NCI-H82 (cell line): ENCODE data around the gene HSF2.

Source experiments
- DNase-seq: peaks from one replicate; lab custom pipeline; 2025; lab: John Stamatoyannopoulos, UW

Gene HSF2

GRCh38 chr6:122399348-122400120, at the start of gene HSF2:
Gene HSF2 (plus strand): TSS chr6:122399652. CDS start chr6:122399738, 86 bp downstream.
- peak; percentile 99 for DNase-seq

- no peak for DNase-seq
These were observed 46.3 kb upstream of the HSF2 start for GRCh38 chr6:122352981-122353664.

- DNase-seq: no peak
These were observed 38.6 kb upstream of the HSF2 start for GRCh38 chr6:122360809-122361208.

- peak; percentile 16 for DNase-seq
These were observed 38.0 kb upstream of the HSF2 start for GRCh38 chr6:122361314-122361979.

DNA sequence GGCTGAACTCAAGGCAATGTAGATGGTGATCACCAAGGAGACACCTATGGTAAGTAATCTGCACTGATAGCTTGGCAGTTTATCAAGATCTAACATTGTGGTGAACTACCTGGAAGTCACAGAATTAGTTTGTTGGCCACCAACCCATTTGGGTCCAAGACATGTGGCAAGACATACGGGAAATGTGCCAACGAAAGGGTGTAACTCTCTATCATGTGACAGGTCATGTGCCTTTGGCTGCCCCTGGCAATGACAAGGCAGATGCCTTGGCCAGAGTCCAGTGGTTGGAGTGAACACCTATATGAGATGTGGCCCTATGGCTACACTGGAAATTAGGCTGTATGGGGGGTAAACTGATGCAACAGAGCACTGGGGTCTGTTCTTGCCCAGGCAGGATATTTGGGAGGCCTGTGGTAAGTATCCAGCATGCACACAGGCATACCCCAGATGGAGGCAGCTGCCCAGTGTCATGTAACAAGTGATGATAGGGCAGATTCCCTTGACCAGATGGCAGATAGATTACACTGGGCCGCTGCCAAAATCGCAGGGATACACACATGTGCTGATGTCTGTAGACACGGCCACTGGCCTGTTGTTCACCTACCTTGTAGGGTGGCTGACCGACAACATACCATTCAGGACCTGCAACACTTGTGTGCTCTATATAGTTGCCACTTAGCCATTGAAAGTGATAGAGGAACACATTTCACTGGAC, 35.5 kb upstream of the HSF2 start:
- peak; percentile 79 for DNase-seq

GRCh38 chr6:122365775-122366403, 33.6 kb upstream of the HSF2 start:
- no peak for DNase-seq

GRCh38 chr6:122367171-122367570, 32.3 kb upstream of the HSF2 start:
- DNase-seq: no peak

DNA sequence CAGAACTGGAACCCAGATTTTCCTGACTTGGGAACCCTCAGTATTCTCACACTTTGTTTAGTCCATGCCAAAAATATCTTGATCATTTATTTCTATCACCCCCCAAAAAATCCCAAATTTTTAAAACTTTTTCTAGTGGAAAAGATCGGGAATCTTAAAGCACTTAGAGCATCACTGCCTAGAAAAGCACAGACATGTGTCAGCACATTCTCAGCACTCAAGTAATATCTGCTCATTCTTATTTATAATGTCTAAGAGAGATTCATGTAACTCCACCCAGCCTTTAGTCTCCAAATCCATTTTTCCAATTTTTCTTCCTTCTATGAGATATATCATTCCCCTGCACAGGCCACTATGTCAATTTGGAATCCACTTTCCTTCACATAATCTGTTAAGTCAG, 29.9 kb upstream of the HSF2 start:
- no peak for DNase-seq

- no peak for DNase-seq
These were observed 26.8 kb upstream of the HSF2 start for GRCh38 chr6:122372647-122373046.

DNA sequence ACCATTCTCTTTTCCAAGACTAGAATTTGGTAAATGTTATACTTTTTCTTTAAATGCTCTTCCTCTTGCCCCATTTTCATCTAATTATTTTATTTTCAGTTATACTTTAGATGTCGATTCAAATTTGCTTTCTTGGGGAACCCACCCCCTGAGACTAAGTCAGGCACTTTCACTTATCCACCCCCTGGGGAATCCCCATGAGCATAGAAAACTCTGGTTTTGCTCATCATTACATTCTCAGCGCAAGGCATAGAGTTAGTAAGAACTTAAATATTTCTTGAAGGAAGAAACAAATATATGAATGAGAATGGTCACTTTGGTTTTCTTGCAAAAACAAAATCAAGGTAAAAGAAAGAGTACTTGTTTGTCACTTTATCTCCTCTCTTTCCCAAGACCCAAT, 25.1 kb upstream of the HSF2 start:
- DNase-seq: no peak

DNA sequence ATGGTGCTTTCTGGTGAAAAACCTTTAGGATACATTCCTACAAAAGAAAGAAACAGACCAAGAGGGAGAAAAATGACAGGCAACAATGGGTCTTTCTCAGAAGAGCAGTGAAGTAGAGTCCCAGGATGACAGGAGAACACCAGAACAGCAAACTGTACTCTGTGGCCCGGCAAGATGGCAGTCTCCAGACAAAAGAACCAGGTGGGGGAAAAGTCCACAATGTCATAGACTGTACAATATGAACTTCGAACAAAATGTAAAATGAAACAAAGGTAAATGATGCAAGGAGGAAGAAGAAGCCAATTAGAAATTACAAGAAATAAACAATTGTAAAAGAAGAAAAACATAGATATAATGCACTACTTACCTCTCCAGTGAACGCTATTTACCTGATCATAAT, 23.2 kb upstream of the HSF2 start:
- no peak for DNase-seq

- DNase-seq: peak; percentile 78
These were observed 17.8 kb upstream of the HSF2 start for GRCh38 chr6:122381494-122382265.

DNA sequence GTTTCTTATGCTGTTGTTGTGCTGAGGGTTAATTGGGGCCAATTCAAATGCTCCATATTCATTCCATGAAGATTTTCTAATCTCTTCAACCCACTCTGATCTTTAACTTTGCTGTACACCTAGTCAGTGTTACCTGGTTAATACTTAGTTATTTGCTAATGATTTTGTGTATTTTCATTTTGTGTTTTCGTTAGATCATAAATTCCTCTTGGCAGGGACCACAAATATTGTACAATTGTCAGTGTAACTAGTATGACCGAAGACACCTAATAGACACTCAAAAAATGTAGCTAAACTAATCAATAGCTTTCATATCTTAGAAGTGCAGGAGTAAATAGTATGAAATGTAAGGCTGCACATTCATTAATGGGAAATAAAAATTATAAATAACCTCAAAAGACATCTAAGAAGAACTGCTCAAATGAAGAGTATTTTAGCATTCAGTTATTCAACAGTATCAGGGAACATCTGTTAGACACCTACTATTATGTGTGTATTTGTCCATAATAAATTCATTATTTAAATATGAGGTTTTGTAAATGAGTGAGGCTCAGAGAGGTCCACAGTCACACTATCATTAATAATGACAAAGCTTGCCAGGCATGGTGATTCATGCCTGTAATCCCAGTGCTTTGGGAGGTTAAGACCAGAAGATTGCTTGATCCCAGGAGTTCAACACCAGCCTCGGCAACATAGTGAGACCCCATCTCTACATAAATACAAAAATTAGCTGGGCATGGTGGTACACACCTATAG, 13.4 kb upstream of the HSF2 start:
- DNase-seq: no peak

- DNase-seq: no peak
These were observed 10.5 kb upstream of the HSF2 start for GRCh38 chr6:122388945-122389344.

DNA sequence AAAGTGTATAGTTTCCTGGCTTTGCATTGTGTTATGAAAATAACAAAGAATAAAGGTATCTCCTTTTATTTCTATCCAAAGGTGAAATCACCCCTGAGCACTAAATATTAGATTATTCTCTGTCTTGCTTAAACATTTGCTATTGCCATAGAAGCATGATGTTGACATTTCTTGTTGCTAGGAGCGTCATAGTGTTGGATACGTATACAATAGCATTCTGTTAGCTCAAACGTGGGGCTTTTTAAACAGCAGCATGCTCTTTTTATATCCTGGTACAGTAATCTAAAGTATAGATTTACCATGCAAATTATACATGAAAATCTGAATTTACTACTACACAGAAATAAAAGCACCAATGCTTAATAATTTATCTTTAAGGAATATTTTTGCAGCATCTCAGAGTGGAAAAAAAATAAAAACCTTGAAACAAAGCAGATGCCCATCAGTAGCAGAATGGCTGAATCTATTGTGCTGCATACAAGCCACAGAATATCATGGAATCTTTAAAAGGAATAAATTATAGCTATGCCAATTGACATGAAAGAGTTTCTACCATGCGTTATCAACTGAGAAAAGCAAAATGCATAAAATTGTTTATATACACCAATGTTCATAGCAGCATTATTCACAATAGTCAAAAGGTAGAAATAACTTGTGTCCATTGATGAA, 9.6 kb upstream of the HSF2 start:
- DNase-seq: no peak

DNA sequence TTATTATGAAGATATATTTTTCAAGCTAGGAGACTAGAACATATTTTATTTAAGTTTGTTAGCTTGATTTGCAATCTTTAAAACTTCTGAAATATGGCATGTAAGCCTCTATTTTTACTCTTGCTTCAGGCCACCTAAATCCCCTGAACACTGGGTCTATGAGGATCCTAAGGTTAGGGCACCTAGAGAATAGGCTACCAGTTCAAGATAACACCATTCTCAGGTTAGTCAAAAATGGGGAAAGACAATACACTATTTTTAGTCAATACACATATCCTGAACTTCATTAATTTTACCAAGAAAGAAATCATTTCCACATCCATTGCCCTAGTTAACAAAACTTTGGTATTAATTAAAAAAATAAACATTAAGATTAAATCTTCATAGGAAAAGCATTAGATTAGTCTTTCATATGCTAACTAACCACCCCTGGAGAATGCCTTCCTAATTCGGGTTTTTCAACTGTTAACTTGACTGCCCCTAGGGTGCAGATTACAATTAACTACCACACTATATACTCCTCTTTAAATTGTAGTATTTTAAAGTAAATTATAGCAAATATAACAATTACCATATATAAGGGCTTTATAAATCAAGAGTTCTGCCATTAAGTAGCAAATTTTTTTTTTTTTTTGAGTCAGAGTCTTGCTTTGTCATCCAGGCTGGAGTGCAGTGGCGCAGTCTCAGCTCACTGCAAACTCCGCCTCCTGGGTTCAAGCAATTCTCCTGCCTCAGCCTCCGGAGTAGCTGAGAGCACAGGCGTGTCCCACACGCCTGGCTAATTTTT, 6.7 kb upstream of the HSF2 start:
- no peak for DNase-seq

- no peak for DNase-seq
These were observed 6.0 kb upstream of the HSF2 start for GRCh38 chr6:122393351-122393896.

DNA sequence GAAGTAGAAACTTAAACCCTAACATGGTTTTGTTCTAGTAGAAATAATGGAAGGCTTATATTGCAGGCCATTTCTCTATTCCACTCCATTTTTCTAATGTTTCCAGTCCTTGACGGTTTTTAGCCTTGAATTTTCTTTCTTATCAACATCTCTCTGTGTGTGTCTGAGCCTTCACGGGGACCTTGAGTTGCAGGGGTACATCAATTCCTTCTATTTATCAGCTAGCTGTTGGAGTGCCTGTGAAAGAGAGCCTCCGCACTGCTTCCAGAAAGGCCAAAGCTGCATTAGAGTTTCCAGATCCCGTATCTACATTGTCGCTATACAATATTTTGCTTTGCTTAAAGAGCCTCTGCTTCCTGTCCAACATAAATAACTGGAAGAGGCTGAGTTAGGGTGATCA, 5.4 kb upstream of the HSF2 start:
- no peak for DNase-seq

DNA sequence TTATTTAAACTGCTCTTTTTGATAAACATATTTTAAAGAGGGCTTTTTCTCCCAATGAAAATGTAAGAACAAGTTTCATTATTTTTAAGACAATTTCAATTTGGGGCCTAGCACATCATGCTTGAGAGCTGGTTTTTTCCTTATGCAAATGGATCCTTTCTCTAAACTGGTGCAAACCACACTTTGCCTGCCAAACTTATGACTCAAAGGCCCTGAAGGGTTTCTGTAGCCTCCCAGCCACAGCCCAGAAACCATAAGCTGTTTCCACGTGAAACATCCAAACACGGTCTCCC, 451 bp upstream of the HSF2 start:
- DNase-seq: no peak
